ENCODE data around the gene SRP54. TPM values are rescaled to one million over a fixed set of nuclear protein-coding genes. Genes with fewer than 3 reads are reported as not detected.

SRP54 gene
- total and polyA plus RNA-seq, 2 of the 13 experiments (the other 11 are each of a cell fraction or from before 2014, with no cell fraction given), result 42.2 to 207 TPM

- TF ChIP-seq ELK4 (CRISPR knock-in tag; IDR thresholded peaks at IDR 0.05; ENCODE audit: borderline replicate concordance), result no peak
- no peak for TF ChIP-seq ZNF605 (CRISPR knock-in tag; IDR thresholded peaks at IDR 0.05)
- TF ChIP-seq BATF2 (CRISPR knock-in tag; IDR thresholded peaks at IDR 0.05), result no peak
- TF ChIP-seq ONECUT2 (CRISPR knock-in tag; IDR thresholded peaks at IDR 0.05), result 0 out of 2 replicates have a peak, but pooled peaks have one; percentile 3
- TF ChIP-seq TRAFD1 (CRISPR knock-in tag; IDR thresholded peaks at IDR 0.05; ENCODE audit: borderline replicate concordance), result 0 out of 2 replicates have a peak, but pooled peaks have one; percentile 66
- TF ChIP-seq ZSCAN31 (CRISPR knock-in tag; IDR thresholded peaks at IDR 0.05; ENCODE audit: low read depth), result peak; percentile 41; the same call in 1 of the 2 replicates
- no peak for TF ChIP-seq IRF2 (CRISPR knock-in tag; IDR thresholded peaks at IDR 0.05)
- TF ChIP-seq ATAD3A (CRISPR knock-in tag; IDR thresholded peaks at IDR 0.05), result 0 out of 2 replicates have a peak, but pooled peaks have one; percentile 34
- TF ChIP-seq POGK (CRISPR knock-in tag; conservative IDR thresholded peaks at IDR 0.05), result no peak; the same call in 1 of the 2 replicates
- TF ChIP-seq MLXIP (CRISPR knock-in tag; IDR thresholded peaks at IDR 0.05; ENCODE audit: borderline replicate concordance), result 0 out of 2 replicates have a peak, but pooled peaks have one; percentile 63
- no peak for TF ChIP-seq ZNF143 (CRISPR knock-in tag; IDR thresholded peaks at IDR 0.05)
- TF ChIP-seq ZNF589 (CRISPR knock-in tag; conservative IDR thresholded peaks at IDR 0.05), result no peak
- TF ChIP-seq ZBTB37 (CRISPR knock-in tag; IDR thresholded peaks at IDR 0.05), result peak; percentile 5; the same call in 1 of the 2 replicates
- TF ChIP-seq TBL1XR1 (IDR thresholded peaks at IDR 0.05; ENCODE audit: borderline replicate concordance, low read length, partially characterized antibody), result no peak
- no peak for TF ChIP-seq CBX2 (IDR thresholded peaks at IDR 0.05; ENCODE audit: low read depth, low read length)
- TF ChIP-seq CBX2 (CRISPR knock-in tag; IDR thresholded peaks at IDR 0.05; ENCODE audit: low read depth), result 0 out of 2 replicates have a peak, but pooled peaks have one; percentile 58
- peak; percentile 82; the same call in 1 of the 2 replicates for TF ChIP-seq PBX3 (CRISPR knock-in tag; IDR thresholded peaks at IDR 0.05; ENCODE audit: borderline replicate concordance)
Measured at GRCh38 chr14:34983148-34983760, 462 bp downstream of the SRP54 start (continued).
